Fibroblast of the conjunctiva (primary cell): Measurements from ENCODE around the gene BRMS1.
A peak's percentile ranks its signal among the peaks of the same experiment; 100 is the strongest.
"Not testable (repeated sequence)": the region's sequence is repeated elsewhere in the genome, so short reads cannot be mapped to it uniquely, and the experiment has no call there.

Experiments
- DNase-seq: peaks from one replicate; pipeline ENCODE4 v3.0.0-alpha.2; 2010; ENCODE audit warnings: low read depth

The BRMS1 gene

DNA sequence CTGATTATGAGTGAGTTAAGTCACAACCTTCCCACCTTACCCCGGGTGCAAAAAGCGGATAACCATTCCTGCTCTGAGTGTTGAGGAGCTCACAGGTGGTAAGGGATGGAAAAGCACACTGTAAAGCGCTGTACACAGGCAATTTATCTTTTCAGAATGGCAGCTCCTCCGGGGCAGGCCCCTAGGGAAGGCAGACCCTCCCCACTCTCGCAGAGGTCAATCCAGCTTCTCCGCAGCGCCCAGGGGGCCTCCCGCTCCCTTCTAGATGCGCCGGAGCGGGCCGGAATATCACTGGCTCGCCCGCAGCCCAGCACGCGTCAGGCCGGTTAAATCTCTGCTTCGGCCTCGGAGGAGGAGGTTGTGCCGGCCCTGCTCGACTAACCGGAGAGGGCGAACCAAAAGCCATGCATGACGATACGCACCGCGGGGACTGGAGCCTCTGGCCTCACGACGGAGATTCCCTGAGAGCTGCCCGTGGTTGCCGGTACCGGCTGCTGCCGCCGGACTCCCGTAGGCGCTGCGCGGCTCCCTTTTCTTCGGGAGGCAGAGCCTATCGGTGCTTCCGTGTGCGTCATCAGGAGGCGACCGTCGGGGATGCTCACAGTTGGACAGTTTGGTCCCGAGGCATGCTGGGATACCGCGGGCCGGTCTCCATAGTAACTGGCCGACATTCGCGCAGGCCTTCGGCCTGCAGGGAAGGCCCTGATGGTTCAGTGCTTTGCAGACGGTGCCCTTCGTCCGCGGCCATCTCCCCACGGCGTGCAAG lies at the start of gene BRMS1:
BRMS1 (minus strand) TSS at position 555 of the 766 bp plus-strand sequence. CDS start 2,870 bp downstream, outside the sequence.
- DNase-seq, result peak; percentile 91

GRCh38 chr11:66393954-66394353 lies 49.0 kb upstream of the BRMS1 start:
- DNase-seq, result no peak

- DNase-seq, result no peak
Measured at GRCh38 chr11:66391322-66391721, 46.4 kb upstream of the BRMS1 start.

DNA sequence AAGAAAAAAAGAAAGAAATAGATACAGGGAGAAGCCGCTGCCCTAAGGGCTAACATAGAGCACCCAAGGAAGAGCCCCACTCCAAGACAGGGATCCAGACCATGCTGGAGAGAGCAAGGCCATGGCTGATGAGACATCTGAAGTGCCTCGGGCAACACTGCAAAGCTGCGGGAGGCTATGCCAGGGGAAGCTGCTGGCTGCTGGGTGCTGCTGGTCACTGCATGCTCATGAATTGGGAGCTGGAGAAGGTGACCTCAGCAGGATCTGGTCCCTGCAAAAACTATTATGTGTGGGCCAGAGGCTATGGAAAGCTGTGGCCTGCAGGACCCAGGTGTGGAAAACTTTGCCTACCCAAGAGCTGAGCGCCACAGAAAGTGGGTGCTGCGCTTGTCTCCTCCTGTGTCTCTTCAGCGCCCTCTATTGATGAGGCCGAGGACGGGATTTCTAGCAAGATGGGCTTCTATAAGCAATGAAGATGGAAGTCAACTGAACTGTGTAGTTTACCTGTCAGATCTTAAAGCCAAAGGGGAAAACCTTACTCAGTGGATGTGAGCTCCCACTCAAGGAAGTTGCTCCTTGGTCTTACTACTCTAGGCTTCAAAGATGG lies 44.0 kb upstream of the BRMS1 start:
- peak; percentile 56 for DNase-seq

GRCh38 chr11:66386171-66387069 lies 41.5 kb upstream of the BRMS1 start:
- DNase-seq, result peak; percentile 77

- DNase-seq, result not testable (repeated sequence)
Measured at GRCh38 chr11:66384316-66384715, 39.4 kb upstream of the BRMS1 start.

- DNase-seq, result not testable (repeated sequence)
Measured at GRCh38 chr11:66380264-66380663, 35.4 kb upstream of the BRMS1 start.

DNA sequence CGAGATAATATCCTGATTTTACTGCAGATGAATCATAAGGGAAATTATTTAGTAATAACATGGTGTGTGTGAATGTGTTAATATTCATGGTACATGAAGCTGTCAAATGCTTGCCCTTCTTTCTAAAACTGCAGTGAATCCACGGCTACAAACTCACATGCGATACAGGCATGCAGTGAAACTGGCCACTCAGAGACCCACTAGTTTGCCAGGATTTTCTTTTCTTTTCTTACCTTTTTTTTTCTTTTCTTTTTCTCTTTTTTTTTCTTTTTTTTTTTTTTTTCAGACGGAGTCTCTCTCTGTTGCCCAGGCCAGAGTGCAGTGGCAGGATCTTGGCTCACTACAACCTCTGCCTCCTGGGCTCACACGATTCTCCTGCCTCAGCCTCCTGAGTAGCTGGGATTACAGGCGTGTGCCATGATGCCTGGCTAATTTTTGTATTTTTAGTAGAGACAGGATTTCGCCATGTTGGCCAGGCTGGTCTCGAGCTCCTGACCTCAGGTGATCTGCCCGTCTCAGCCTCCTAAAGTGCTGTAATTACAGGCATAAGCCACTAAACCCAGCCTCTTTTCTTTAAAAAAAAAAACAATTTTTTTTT lies 28.9 kb upstream of the BRMS1 start:
- DNase-seq, result not testable (repeated sequence)

DNA sequence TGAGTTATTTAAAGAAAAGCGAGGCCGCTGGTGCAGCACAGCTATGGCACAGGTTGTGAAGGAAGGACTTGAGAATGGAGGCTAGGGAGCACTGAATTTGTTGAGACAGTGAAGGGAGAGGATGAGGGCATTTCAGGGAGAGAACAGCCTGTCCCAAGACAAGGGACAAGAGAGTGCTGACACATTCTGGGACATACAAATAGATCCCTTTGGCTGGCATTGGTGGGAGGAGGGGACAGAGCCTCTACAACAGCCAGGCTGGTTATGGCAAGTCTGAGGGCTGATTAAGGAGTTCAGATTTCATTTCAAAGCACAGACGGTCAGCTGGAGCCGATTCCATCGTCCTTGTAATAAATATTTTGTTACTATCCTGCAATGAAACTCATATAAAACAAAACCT lies 28.4 kb upstream of the BRMS1 start:
- DNase-seq, result no peak

- no peak for DNase-seq
Measured at GRCh38 chr11:66371627-66372415, 26.9 kb upstream of the BRMS1 start, which contains the start of gene SLC29A2. SLC29A2 (minus strand) TSS chr11:66371760; CDS start chr11:66371591, 169 bp downstream.

DNA sequence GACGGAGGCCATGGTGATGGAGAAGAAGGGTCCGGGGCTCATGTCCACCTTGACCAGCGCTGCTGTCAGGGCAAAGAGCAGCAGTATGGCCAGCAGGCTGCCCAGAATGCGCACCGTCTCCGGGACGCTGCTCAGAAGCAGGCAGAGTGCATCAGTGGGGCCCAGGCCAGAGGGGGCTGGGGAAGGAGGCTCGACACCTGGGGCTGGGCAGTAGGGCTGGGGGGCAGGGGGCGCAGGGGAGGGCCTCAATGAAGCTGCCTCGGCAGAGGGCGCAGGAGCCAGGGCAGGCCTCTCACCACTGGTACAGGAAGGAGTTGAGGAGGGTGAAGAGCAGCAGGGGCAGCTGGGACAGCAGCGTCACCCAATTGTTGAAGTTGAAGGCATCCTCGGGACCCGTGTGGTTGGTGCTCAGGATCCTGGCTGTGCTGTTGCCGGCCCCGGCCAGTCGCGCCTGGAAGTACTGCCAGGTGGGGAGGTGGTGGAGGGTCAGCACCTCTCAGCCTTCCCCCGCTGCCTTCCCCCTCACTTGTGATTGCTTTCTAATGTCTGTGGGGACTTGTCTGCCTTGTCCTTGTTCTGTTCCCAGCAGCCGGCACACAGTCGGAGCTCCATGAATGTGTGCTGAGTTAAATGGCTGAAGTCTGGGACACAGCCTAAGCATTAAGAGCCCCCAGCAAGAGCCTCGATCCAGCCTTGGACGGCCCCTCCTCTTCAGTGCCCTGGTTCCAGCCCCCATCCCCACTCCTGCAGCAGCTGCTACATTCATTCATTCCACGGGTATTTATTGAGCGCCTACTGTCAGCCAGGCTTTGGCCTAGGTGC lies 24.4 kb upstream of the BRMS1 start:
- no peak for DNase-seq

DNA sequence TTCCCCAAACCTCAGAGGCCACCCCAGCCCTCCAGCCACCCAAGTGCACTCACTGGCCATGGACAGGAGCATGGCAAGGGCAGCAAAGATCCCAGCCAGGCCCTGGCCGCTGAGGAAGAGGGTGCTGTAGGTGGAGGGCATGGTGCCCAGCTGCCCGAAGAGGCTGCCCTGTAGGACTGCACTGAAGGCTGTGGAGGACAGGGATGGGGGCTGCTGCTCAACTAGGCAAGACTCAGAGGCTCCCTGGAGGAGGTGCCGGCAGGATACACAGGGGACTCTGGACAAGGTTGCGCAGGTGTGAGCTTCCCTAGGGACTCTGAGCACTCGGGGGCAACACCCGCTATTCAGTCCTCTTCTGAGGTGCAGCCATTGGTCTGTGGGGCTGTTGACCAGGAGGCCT lies 23.6 kb upstream of the BRMS1 start:
- DNase-seq, result no peak

DNA sequence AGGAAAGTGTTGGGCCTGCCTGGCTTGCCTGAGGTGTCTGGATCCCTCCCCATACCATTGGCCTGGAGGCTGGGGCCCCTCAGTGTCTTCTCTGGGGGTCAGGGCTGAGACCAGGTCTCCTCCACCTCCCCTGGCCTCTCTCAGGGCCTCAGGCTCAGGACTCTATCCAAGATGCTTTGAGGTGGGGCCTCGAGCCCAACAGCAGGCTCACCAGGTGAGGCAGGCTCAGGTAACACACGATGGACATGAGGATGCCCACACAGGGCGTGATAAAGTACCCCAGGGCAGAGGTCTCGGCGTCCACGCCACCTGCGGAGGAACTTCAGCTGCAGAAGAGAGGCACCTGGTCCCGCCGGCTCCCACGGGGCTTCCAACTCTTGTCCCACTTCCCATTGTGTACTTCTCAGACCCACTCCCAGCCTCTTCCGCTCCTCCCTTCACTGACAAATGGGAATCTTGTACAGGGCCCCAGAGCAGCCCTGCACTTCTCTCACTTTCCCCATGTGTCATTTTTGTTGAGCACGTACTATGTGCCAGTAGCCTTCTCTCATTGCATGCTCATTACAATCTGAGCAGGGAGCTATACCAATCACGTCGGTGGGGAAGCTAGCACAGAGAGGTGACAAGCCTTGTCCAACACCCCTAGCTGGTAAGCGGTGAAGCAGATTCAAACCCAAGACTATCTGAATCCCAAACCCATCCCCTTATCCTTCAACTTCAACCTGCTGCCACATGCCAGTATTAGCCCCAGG lies 22.8 kb upstream of the BRMS1 start:
- DNase-seq, result no peak

- no peak for DNase-seq
Measured at GRCh38 chr11:66366844-66367477, 22.1 kb upstream of the BRMS1 start.

GRCh38 chr11:66365711-66366619 lies 21.1 kb upstream of the BRMS1 start:
- DNase-seq, result no peak

DNA sequence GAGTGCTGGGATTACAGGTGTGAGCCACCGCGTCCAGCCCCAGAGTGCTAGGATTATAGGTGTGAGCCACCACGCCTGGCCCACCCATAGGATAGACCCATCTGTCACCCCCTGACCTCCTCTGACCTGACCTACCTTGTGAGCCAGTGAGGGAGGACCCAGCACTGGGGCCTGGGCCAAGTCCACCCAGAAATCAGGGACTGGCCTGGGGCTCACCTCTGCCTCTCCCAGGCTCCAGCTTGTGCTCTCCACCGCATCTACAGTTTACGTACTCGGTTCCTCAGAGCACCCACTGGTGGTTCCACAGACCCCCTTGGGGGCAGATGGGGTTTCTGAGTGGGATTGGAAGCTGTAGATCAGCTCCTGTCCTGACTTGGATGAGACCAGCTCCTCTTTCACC lies 20.3 kb upstream of the BRMS1 start:
- no peak for DNase-seq

GRCh38 chr11:66363805-66364535 lies 19.1 kb upstream of the BRMS1 start:
- no peak for DNase-seq
